ENCODE data around the gene CDHR1. TPM values are rescaled to one million over a fixed set of nuclear protein-coding genes. Genes with fewer than 3 reads are reported as not detected.
"Not testable (repeated sequence)": the region's sequence is repeated elsewhere in the genome, so short reads cannot be mapped to it uniquely, and the experiment has no call there.

CDHR1 gene
- total RNA-seq, 1 donor from 2014 or later = 1.2 TPM

DNA sequence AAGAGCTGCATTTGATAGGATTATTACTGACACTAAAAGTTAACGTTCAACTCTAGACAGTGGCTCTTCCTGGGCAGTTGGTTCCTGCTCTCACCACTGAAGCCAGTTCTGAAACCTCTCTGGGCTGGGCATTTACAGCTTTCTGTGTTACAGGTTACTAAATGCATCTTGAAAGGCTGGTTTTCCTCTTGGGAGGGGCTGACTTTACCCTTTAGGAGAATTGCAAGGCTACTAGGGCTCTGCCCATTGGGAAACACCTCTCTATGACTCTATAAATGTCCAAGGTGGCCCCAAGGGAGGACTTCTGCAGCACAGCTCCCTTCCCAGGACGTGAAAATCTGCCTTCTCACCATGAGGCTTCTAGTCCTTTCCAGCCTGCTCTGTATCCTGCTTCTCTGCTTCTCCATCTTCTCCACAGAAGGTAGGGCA, 20.8 kb upstream of the CDHR1 start, which contains the start of gene GPR15LG:
TSS of gene GPR15LG (plus strand) at position 301 of the 429 bp plus-strand sequence. CDS start at position 352, 51 bp downstream.
- DNase-seq (ENCODE audit: low spot score) = no peak

DNA sequence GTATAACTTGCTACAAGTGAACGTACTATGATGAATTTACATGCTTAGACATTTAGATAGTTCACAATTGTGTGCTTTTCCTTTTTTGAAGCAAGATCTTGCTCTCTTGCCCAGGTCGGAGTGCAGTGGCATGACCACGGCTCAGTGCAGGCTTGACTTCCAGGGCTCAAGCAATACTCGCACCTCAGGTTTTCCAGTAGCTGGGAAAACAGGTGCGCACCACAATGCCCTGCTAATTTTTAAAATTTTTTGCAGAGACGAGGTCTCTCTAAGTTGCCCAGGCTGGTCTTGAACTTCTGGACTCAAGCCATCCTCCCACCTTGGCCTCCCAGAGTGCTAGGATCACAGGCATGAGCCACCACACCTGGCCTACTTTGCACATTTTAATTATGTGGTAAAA, 18.9 kb upstream of the CDHR1 start:
- no peak for DNase-seq (ENCODE audit: low spot score)

DNA sequence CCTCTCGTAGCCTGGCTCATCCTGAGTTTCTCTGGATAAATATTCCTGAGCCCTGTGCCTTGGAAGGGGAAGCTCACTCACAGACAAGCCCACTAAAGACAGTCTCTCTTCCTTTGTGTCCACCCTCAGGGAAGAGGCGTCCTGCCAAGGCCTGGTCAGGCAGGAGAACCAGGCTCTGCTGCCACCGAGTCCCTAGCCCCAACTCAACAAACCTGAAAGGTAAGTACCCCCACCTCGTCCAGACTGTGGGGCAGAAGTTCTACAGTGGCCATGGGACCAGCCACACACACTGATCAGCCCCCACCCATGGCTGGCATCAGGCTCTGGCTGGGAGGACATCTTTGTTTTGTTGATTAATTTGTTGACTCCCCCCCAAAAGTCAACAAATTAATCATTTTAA, 18.0 kb upstream of the CDHR1 start:
- DNase-seq (ENCODE audit: low spot score) = no peak

DNA sequence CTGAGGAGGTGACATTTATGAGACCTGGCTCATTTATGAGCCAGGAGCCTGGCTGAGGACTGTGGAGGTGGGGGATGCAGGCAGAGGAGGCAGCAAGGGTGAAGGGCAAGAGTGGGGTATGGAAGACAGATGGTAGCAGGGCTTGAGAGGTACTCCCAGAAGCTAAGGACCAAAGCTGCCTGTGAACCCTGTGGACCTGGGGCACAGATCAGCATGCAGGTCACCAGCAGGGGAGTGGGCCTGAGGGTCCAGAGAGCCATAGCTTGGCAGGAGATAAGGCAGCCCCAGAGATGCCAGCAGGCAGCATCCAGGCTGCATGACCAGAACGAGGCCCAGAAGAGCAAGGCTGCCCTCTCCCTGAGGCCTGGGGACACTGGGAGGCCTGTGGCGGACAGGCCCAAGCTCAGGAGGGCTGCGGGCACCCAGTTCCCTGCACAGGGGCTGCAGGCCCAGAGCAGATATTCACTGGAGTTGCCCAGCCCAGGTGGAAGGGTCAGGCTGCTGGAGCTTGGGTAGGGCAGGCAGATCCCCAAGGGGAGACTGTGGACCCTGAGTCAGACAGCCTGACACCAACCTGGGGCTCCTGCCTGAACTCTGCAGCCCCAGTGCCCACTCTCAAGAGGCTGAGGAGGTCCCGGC, 17.4 kb upstream of the CDHR1 start:
- DNase-seq (ENCODE audit: low spot score) = no peak

DNA sequence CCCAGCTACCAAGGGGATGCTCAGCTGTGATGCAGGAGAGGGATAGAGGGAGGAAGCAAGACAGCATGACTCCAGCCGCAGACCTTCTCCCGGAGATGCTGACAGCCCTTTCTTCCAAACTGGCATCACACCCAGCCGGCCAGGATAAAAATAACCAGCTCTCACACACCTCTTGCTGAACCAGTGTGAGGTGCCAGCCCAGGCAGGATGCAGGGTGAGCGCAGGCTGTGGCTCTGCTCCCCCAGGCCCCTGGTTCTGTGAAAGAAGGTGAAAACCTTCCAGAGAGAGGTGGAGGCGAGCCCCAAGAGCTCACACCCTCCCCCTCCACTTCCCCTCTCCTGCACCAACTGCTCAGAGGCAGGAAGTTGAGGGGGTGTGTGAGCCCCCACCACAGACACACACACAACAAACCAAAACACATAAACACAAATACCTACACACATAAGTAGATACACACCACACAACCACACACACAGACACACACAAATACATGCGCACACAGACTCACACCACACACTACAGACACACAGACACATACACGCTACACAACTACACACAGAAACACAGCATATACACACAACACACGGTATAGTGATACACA, 16.7 kb upstream of the CDHR1 start:
- DNase-seq (ENCODE audit: low spot score) = no peak

DNA sequence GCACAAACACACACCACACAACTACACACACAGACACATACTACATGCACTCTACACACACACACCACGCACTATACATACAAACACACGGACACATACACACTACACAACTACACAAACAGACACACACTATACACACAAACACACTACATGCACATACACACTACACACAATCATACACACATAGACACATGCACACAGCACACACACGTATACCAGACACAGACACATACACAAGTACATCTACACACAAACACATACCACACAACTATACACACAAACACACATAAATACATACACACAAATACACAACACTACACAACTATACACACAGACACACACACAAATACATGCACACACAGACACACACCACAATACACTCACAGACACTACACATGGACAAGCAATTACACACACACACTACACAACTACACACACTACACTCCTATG, 16.2 kb upstream of the CDHR1 start:
- DNase-seq (ENCODE audit: low spot score) = no peak

DNA sequence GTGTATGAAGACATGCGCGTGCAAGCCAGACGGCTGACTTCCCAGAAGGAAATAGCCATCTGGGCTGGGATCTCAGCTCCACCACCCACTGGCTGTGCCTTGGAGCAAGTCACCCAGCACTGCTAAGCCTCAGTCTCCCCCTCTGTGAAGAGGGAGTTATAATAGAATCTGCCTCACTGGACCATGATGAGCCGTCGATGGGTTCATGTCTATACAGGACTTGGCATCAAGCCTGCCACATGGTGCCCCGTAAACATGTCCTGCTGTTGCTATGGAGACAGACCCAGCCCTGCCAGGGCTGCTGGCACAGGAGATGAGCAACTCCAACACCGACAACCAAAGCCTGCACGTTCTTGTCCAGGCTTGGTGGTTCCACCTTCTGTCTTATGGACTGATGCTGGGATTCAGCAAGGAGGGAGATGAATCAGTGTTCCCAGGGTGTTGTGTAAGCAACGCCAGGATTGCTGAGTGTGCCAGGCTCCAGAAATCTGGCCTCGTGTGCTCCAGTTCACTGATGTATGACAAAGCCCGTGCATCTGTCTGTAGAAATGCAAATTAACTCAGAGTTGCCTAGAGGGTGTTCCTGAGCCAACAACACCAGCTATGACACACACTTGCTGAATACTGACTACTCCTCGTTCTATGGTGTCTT, 15.2 kb upstream of the CDHR1 start:
- DNase-seq (ENCODE audit: low spot score) = peak; percentile 20

DNA sequence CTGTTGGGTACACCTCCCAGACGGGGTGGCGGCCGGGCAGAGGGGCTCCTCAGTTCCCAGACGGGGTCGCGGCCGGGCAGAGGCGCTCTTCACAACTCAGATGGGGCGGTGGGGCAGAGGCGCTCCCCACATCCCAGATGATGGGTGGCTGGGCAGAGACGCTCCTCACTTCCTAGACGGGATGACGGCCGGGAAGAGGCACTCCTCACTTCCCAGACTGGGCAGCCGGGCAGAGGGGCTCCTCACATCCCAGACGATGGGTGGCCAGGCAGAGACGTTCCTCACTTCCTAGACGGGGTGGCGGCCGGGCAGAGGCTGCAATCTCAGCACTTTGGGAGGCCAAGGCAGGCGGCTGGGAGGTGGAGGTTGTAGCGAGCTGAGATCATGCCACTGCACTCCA, 14.0 kb upstream of the CDHR1 start:
- not testable (repeated sequence) for DNase-seq (ENCODE audit: low spot score)

DNA sequence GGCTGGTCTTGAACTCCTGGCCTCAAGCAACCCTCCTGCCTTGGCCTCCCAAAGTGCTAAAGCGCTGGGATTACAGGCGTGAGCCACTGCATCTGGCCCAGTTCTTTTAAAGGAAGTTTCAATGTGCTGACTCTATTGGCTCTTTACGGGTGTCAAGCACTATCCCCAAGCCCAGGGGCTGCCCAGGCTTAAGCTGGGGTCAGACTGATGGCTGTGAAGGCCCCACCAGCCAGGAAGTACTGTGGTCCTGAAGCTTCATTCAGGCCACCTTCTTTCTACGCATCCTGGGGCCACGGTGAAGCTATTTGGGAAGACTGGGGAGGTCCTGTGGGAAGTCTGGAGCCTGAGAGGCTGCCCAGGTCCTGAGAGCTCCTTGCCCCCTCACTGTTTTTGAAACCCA, 12.7 kb upstream of the CDHR1 start:
- no peak for DNase-seq (ENCODE audit: low spot score)

DNA sequence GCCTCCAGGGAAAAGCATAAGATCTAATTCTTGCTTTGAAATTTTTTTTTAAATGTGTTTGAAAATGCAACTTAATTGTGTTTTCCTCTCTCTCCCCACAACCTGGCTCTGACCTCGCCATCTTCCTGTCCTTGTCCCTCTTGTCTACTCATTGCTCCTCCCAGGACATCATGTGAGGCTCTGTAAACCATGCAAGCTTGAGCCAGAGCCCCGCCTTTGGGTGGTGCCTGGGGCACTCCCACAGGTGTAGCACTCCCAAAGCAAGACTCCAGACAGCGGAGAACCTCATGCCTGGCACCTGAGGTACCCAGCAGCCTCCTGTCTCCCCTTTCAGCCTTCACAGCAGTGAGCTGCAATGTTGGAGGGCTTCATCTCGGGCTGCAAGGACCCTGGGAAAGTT, 9.8 kb upstream of the CDHR1 start:
- no peak for DNase-seq (ENCODE audit: low spot score)

DNA sequence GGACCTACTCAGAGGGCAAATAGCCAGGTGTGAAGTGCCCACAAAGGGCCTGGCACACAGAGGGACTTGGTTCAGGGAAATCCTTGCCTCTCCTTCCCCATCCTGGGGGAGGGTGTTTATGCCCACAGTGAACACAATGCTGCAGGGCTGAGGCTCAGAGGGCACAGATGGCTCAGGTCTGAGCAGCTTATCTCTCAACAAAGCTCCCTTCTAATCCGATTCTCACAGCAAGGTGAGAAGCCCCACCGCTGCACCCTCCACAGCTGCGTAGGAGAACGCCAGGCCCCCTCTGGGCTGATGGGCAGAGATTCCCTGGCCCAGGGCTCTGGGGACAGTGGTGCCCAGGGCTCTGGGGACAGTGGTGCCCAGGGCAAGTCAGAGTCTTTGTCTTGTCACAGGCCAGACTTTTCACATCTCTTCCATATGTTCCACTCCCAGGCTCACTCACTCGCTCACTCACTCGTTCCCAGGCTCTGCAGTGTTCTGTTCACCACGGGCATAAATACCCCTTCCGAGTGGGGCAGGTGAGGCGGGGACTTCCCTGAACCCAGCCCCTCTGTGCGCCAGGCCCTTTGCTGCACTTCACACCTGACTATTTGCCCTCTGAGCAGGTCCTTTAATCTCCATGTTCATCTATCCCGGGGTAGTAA, 8.7 kb upstream of the CDHR1 start:
- DNase-seq (ENCODE audit: low spot score) = no peak

DNA sequence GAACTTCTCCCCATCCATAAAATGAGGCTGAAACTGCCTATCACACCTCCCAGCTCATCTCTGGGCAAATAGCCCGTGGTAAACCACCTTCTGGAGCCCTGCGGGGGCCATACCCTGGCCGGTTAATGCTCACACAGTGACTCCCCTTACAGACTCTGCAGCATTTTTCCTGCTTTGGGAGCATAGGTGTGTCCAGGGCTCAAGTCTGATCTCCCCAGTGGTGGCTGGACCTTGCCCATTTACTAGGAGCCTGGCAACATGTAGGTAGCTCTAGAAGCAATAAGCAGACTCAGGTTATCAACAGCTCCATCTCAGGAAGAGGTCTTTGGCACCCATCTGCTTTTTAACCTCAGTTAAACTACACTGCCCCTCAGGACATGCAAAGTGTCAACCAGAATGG, 5.5 kb upstream of the CDHR1 start:
- no peak for DNase-seq (ENCODE audit: low spot score)

DNA sequence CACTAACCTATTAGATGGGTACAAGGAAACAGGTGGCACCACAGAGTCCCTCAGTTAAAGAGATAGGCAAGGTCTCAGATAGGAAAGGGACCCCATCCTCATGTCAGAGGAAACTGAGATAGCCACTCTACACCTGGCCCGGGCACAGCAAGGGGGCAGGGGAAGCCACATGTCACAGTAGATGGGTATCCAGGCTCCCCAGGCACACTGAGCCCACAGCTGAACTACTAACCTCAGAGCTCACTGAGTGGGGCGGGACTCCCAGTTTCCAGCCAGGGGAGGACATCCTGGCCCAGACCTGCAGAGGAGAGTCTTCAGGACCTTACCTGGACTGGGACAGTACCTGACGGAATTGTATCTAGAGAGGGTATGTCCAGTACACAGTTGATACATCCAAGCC, 3.7 kb upstream of the CDHR1 start:
- DNase-seq (ENCODE audit: low spot score) = no peak

DNA sequence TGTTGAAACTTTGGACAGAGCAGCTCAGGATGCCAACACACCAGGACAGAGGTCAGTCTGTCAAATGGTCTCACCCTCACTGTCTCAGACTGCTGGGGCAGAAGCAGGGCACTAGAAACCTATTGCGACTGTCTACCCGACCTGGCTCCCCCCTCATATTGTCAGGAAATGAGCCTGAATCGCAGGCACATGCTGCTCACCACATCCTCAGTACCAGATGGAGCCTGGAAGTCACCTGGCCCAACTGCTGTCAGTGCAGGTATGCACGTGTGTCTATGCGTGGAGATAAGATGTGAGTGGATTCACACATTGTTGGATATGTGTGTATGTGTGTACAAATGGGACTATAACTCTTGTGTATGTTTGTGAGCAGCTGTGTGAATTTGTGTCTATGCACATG, 3.2 kb upstream of the CDHR1 start:
- DNase-seq (ENCODE audit: low spot score) = no peak

DNA sequence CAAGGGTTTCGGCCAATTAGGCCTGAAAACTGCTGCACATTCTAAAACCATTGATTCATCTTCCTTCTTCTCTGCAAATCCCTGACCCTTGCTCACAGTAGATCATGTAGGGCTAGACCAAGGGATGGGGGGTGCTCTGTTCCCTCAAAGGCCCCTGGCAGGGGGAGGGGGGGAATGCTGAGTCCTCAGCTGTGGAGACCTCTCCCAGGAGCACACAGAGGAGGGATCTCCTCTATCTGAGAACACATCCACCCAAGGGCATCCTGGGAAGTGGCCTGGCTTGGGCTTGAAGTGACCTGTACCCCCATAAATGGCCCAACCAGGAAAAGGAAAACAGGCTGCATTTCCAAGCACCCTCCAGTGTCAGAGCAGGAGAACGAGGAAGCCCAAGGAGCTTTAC, 1.0 kb upstream of the CDHR1 start:
- no peak for DNase-seq (ENCODE audit: low spot score)

DNA sequence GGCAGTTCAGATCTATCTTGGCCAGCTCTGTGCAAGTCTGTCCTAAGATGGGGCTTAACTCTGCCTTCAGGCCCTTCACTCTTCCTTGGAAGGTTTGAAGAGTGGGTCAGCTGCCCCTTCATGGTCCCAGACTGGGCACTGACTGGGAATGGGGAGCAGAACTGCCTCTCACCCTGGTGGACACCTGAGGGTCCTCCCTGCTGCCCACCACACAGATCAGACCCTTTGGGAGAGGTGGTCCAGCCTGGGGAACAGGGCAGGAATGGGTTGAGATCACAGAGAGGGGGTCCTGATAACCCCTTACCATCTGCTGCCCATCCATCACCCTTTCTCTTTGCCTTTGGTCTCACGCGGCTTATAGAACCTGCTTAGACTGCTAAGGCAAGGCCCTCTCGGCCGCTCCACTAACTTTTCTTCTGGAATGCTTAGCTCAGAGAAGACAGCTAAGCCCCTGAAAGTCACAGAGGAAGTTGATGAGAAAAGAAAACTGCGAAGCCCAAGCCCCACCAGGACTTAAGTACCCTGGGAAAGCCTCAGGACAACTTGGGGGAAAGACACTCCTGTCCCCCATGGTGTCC, 402 bp upstream of the CDHR1 start:
- DNase-seq (ENCODE audit: low spot score) = no peak

DNA sequence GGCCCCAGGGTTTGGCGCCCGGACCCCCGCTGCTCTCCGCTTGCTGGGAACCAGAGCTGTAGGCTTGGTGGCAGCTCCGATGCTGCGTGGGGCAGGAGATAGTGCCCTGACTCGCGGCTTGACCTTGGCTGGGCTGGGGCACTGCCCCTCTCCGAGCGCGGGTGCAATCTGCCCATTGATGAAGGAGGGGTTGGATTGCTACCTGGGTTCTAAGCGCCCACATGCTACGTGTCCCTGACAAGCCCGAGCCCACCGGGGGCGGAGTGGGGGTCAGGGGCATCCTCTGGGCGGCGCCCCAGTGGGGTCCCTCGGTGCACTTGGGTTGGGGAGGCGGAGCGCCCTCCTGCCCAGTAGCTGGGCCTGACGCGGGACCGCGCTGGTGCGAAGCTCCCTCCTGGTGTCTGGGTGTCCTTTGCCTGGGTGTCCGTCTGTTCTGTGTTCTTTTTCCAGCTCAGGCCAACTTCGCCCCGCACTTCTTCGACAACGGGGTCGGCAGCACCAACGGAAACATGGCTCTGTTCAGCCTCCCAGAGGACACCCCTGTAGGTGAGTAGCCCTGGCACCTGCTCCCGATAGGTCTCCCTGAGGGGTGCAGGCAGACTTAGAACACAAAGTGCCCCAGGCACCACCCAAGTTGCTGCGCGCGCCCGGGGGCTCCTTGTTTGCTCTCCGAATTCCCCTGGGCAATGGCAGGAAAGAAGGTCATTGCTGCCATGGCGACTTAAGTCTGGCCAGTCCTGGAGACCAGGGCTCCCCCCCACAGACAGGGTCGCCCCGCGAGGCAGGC, 900 bp downstream of the CDHR1 start:
- DNase-seq (ENCODE audit: low spot score) = no peak

DNA sequence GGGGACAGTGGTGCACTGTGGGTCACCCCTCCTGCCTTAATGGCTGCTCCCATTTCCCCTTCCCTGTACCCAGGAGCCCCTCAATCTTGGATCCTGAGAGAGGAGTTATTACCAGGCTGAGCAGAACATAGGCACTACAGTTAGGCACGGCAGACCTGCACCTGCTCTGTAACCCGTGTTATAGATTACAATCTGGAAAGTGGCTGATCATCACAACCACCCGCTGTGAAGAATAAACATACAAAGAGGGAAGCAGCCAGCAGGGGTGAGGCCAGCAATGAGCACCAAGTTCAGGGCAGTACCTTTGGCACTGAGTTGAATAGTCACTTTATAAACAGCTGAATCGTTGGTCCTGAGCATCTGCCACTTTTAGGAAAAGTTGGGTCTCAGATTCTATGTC, 1.7 kb downstream of the CDHR1 start:
- DNase-seq (ENCODE audit: low spot score) = no peak

DNA sequence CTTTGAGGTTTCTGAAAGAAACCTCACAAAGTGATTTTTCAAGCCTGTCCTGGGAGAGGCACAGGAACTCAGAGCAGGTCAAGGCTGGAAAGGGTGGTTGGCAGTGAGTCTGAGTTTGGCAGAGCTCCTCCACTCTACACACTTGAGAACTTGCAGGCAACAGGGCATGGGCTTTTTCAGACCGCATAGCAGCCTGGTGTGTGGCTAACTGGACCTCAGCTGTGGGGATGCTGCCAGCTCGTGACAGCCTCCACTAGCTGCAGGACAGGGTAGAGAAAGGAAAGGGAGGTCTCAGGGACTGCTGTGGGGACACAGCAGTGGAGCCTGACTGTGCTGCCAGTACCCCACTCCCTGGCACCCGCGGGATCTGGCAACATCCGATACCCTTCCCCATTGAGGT, 2.6 kb downstream of the CDHR1 start:
- no peak for DNase-seq (ENCODE audit: low spot score)

DNA sequence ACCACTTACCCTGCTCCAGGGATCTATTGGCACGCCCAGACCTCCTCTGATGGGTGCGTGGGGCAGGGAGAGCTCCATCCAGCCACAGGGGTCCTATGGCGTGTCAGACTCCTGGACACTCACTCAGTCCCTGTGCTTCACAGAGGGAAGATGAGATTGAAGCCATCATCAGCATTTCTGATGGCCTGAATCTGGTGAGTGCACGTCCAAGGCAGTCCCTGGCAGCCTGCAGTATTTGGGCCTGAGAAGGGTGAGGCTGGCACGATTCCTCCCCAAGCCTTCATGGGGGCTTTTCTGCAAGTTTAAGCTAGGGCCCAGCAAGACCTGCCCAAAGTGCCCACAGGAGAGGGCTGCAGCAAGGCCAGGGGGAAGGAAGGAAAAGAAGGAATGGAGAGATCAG, 3.3 kb downstream of the CDHR1 start:
- DNase-seq (ENCODE audit: low spot score) = no peak

DNA sequence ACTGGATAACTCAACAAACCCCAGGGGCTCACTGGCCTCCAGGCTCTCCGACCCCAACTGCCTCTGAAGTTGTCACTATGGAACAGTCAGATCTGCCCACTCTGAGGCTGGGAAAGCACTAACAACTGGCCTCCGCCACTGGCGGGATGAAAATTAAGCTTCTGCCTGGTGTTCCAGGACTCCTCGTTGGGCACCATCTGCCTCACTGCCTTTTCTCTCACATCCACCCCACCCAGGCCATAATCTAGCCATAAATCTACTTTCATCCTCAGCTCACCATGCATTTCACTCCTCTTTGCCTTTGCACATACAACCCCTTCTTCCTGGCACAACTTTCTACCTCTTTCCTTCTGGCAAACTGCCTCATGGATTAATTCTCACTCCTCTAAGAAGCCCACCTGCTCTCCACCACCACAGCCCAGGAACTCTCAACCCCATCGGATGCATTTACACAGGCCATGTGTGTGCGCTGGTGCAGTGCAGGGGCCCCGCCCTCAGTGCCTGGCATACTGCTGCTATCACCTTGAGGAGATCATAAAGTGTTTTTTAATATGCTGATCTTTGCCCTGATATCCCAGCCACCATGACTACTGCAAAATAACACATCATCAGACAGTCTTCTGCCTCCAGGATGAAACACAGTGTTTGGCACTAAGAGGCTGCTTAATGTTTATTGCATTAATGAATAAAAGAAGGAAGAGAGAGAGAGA, 4.0 kb downstream of the CDHR1 start:
- DNase-seq (ENCODE audit: low spot score) = no peak
